ENCODE results near the gene PSMG2.

DNA sequence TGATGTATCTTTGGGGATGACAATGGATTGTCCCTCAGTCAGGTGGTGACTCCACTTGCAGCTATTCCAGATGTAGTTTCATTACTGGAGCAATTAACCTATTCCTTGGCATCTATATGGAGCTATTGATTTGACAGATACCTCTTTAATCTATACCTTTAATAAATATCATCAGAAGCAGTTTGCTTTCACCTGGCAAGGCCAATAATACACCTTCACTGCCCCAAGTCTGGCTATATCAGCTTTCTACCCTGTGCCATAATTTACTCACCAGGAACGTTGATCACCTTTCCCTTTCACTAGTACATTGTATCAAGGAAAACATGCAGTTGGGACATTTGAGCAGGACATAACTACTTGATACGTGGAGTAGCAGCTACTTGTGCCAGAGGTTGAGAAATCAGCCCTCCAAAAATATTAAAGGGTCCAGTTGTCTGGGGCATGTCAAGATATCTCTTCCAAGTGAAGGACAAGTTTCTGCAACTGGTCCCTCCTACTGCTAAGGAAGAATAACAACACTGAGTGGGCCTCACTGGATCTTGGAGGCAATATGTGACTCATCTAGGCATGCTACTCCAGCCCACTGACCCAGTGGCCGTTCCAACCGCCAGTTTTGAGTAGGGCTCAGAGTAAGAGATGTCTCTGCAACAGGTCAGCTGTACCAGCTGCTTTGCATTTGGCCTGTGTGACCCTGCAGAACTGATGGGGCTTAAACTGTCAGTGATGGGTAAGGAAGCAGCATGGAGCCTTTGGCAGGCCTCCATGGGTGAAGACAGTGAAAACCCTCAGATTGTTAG lies 67.0 kb downstream of the PSMG2 start:
- TF ChIP-seq POLR2A (IDR thresholded peaks at IDR 0.05) = no peak
- TF ChIP-seq, protein P1, sequence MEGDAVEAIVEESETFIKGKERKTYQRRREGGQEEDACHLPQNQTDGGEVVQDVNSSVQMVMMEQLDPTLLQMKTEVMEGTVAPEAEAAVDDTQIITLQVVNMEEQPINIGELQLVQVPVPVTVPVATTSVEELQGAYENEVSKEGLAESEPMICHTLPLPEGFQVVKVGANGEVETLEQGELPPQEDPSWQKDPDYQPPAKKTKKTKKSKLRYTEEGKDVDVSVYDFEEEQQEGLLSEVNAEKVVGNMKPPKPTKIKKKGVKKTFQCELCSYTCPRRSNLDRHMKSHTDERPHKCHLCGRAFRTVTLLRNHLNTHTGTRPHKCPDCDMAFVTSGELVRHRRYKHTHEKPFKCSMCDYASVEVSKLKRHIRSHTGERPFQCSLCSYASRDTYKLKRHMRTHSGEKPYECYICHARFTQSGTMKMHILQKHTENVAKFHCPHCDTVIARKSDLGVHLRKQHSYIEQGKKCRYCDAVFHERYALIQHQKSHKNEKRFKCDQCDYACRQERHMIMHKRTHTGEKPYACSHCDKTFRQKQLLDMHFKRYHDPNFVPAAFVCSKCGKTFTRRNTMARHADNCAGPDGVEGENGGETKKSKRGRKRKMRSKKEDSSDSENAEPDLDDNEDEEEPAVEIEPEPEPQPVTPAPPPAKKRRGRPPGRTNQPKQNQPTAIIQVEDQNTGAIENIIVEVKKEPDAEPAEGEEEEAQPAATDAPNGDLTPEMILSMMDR (IDR thresholded peaks at IDR 0.05) = no peak
- TF ChIP-seq EP300 (IDR thresholded peaks at IDR 0.05) = no peak

Data from upper lobe of left lung (tissue), 4 donors.